AG04450 (cell line): ENCODE measurements around the gene SUGT1. TPM values are rescaled to one million over a fixed set of nuclear protein-coding genes. Genes with fewer than 3 reads are reported as not detected.

ENCODE experiments used
- CTCF ChIA-PET: fragments of 300-600, 350-600 bp; formaldehyde crosslinking; extraction: SDS; loops from one replicate; lab custom pipeline; 2022; ENCODE audit warnings: antibody characterized with exemption, inconsistent platforms; lab: Charles Lee
- POLR2A ChIA-PET: fragments of 350-600 bp; formaldehyde crosslinking; extraction: SDS; loops from one replicate; lab custom pipeline; 2021; ENCODE audit warnings: antibody characterized with exemption, inconsistent platforms; lab: Yijun Ruan, JAX
- DNase-seq: peaks from one replicate; pipeline ENCODE4 v3.0.0-alpha.2; 2011; ENCODE audit warnings: low read depth, low spot score
- H3K27ac ChIP-seq: one replicate; pipeline ENCODE4 v1.5.1; 2012; ENCODE audit warnings: low read depth, low read length, control low read depth
- H3K27me3 ChIP-seq: one replicate; pipeline ENCODE4 v1.6.0; 2012; ENCODE audit warnings: low read length; ENCODE audit not compliant: control insufficient read depth, insufficient read depth
- H3K4me3 ChIP-seq: 2 replicates; pipeline ENCODE4 v1.5.1; 2011; ENCODE audit warnings: mild to moderate bottlenecking, low read depth, low read length, control low read depth
- H3K9me3 ChIP-seq: 2 replicates; pipeline ENCODE4 v1.5.1; 2012; ENCODE audit warnings: low read length; ENCODE audit not compliant: control insufficient read depth, insufficient read depth
- polyA plus RNA-seq: library from polyadenylated mRNA; depleted of rRNA; stranded (reverse); fragments of >200 nt; gene quantifications from 2 replicates; pipeline ENCODE4 v1.2.3, GENCODE V29; 2011; rRNA removed
- TF ChIP-seq, protein P1 (sequence below): IDR thresholded peaks from 2 replicates; pipeline ENCODE4 v1.5.1; 2011; ENCODE audit warnings: low read depth, low read length, control low read depth, inconsistent platforms

Gene SUGT1
- polyA plus RNA-seq, 1 experiment: 64.8 TPM

DNA sequence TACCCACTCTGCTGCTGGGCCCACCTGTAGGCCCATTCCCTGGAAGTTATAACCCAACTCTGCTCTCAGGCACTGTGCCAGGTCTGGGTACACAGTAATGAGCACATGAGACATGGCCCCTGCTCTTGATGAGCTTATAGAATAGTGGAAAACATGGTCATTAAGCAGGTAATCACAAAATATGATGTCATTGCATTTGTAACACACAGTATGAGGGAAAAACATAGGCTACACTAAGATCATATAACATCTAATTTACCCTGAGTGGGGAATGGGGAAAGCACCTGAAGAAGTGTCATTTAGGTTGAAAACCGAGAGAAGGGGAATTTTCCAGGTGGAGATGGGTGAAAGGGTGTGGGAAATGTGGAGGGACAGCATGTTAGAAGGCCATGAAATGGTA, 90.9 kb downstream of the SUGT1 start:
- DNase-seq: no peak
- H3K9me3 ChIP-seq: no peaks in the 10 kb centered on the region; the same call in 1 of the 2 replicates
- H3K27ac ChIP-seq: no peak overlapping the region
- no peak overlapping the region for H3K4me3 ChIP-seq
- TF ChIP-seq, protein P1, sequence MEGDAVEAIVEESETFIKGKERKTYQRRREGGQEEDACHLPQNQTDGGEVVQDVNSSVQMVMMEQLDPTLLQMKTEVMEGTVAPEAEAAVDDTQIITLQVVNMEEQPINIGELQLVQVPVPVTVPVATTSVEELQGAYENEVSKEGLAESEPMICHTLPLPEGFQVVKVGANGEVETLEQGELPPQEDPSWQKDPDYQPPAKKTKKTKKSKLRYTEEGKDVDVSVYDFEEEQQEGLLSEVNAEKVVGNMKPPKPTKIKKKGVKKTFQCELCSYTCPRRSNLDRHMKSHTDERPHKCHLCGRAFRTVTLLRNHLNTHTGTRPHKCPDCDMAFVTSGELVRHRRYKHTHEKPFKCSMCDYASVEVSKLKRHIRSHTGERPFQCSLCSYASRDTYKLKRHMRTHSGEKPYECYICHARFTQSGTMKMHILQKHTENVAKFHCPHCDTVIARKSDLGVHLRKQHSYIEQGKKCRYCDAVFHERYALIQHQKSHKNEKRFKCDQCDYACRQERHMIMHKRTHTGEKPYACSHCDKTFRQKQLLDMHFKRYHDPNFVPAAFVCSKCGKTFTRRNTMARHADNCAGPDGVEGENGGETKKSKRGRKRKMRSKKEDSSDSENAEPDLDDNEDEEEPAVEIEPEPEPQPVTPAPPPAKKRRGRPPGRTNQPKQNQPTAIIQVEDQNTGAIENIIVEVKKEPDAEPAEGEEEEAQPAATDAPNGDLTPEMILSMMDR: no peak
- CTCF ChIA-PET: interaction anchor here (1.6 kb wide), 1 partner anchor 224 kb away, joined by 7 read pairs; no protein-coding TSS in a partner anchor
- POLR2A ChIA-PET: no interaction called here
- H3K27me3 ChIP-seq: peaks cover 23% of the 10 kb centered on the region

- DNase-seq: no peak
- TF ChIP-seq, protein P1: no peak
- POLR2A ChIA-PET: no interaction called here
- H3K27ac ChIP-seq: no peak overlapping the region
- H3K9me3 ChIP-seq: no peaks in the 10 kb centered on the region; the same call in 1 of the 2 replicates
- peaks cover 22% of the 10 kb centered on the region for H3K27me3 ChIP-seq
- H3K4me3 ChIP-seq: no peak overlapping the region
- CTCF ChIA-PET: interaction anchor here (1.6 kb wide), 1 partner anchor 224 kb away, joined by 7 read pairs; no protein-coding TSS in a partner anchor
Measured at GRCh38 chr13:52743988-52744387, 91.4 kb downstream of the SUGT1 start.

GRCh38 chr13:52744842-52745375, 92.3 kb downstream of the SUGT1 start:
- H3K9me3 ChIP-seq: no peaks in the 10 kb centered on the region
- CTCF ChIA-PET: interaction anchor here (1.6 kb wide), 1 partner anchor 223 kb away, joined by 7 read pairs; no protein-coding TSS in a partner anchor
- TF ChIP-seq, protein P1: no peak
- H3K27me3 ChIP-seq: peaks cover 14% of the 10 kb centered on the region
- POLR2A ChIA-PET: no interaction called here
- no peak overlapping the region for H3K4me3 ChIP-seq
- no peak for DNase-seq
- H3K27ac ChIP-seq: no peak overlapping the region

DNA sequence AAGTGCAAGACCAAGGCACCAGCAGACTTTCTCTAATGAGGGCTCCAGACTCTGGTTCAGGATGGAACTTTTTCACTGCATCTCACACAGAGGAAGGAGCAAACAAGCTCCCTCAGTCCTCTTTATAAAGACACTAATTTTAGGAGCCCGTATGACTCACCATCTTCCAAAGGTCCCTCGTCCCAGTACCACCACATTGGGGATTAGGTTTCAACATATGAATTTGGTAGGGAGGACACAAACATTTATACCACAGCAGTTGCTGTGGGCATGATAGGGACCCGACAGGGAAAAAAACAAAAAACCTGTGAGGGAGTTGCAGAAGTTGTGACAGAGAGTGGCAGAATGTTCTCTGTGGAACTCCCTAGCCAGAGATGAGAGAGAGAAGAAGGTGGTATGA, 93.5 kb downstream of the SUGT1 start:
- DNase-seq: no peak
- Histone ChIP-seq H3K27me3 (peaks cover 7% of the 10 kb centered on the region), H3K9me3 (no peaks in the 10 kb centered on the region), H3K27ac (no peak overlapping the region), H3K4me3 (no peak overlapping the region)
- TF ChIP-seq, protein P1: no peak
- ChIA-PET POLR2A (no interaction called here), CTCF (no interaction called here)

- POLR2A ChIA-PET: no interaction called here
- H3K27ac ChIP-seq: no peak overlapping the region
- TF ChIP-seq, protein P1: no peak
- no peak for DNase-seq
- H3K27me3 ChIP-seq: no peaks in the 10 kb centered on the region
- no peaks in the 10 kb centered on the region for H3K9me3 ChIP-seq
- CTCF ChIA-PET: interaction anchor here (0.6 kb wide), 1 partner anchor 313 kb away, joined by 3 read pairs; no protein-coding TSS in a partner anchor
- H3K4me3 ChIP-seq: no peak overlapping the region
Measured at GRCh38 chr13:52749419-52749818, 96.8 kb downstream of the SUGT1 start.

Other genes starting within 250 kb of the SUGT1 start
- gene THSD1, start 246.7 kb upstream of the SUGT1 start, polyA plus RNA-seq: 7.9 and 8.3 TPM in 2 replicates
- gene VPS36, start 202.2 kb upstream of the SUGT1 start, polyA plus RNA-seq: 20.5 and 24.2 TPM in 2 replicates
- 14.3 and 18.2 TPM in 2 replicates for gene CKAP2, start 197.4 kb upstream of the SUGT1 start, polyA plus RNA-seq
- 9.7 and 11.6 TPM in 2 replicates for gene HNRNPA1L2, start 10.4 kb upstream of the SUGT1 start, polyA plus RNA-seq
- gene CNMD, start 87.0 kb downstream of the SUGT1 start, polyA plus RNA-seq: not detected in 2 replicates
- not detected in 2 replicates for gene PCDH8, start 195.8 kb downstream of the SUGT1 start, polyA plus RNA-seq